B cell (primary cell): Measurements from ENCODE around the gene RAPH1.

Source experiments
- EZH2 ChIP-seq: IDR thresholded peaks from 2 replicates; pipeline ENCODE4 v1.6.1; 2012; ENCODE audit warnings: borderline replicate concordance, low read depth, mild to moderate bottlenecking, moderate library complexity, low read length; ENCODE audit not compliant: insufficient read depth, poor library complexity, severe bottlenecking
- TF ChIP-seq, protein P1 (sequence below): fragments of 200-600 bp; IDR thresholded peaks from one replicate; pipeline ENCODE4 v1.8.0; 2022; ENCODE audit warnings: antibody characterized with exemption, mild to moderate bottlenecking

DNA sequence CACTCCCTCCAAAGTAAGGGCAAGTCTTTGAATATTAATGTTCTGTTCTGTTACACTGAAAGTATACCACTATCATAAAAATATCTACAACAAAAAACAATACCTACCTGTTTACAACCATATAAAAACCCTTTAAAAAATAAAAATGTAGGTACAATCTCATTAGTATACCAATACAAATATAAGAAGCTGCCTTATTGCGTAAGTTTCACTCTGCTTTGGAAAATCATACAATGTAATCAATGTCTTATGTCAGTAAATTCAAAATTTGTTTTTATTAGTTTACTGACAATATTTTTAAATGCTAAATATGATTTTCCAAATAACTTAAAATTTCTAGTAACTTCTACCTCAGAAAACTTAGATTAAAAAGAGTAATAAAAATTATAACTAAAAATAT lies 72.8 kb downstream of the RAPH1 start:
- TF ChIP-seq, protein P1, sequence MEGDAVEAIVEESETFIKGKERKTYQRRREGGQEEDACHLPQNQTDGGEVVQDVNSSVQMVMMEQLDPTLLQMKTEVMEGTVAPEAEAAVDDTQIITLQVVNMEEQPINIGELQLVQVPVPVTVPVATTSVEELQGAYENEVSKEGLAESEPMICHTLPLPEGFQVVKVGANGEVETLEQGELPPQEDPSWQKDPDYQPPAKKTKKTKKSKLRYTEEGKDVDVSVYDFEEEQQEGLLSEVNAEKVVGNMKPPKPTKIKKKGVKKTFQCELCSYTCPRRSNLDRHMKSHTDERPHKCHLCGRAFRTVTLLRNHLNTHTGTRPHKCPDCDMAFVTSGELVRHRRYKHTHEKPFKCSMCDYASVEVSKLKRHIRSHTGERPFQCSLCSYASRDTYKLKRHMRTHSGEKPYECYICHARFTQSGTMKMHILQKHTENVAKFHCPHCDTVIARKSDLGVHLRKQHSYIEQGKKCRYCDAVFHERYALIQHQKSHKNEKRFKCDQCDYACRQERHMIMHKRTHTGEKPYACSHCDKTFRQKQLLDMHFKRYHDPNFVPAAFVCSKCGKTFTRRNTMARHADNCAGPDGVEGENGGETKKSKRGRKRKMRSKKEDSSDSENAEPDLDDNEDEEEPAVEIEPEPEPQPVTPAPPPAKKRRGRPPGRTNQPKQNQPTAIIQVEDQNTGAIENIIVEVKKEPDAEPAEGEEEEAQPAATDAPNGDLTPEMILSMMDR, result no peak
- TF ChIP-seq EZH2, result no peak
